Measurements from ENCODE around the gene LTA4H.

Gene LTA4H

GRCh38 chr12:96014943-96015599 lies 20.3 kb downstream of the LTA4H start:
- no peaks in the 10 kb centered on the region for H3F3A ChIP-seq (ENCODE audit: insufficient read depth, low read length)
- no peaks in the 10 kb centered on the region for H3K9me3 ChIP-seq (replicated peaks; ENCODE audit: insufficient read depth, low read length)
- no peaks in the 10 kb centered on the region for H3K79me2 ChIP-seq (ENCODE audit: low read length)
- H3K27ac ChIP-seq (ENCODE audit: low read length) = no peak overlapping the region
- no peak overlapping the region for H2AFZ ChIP-seq (ENCODE audit: low read length)
- H3K27me3 ChIP-seq (replicated peaks; ENCODE audit: insufficient read depth, low read length) = no peaks in the 10 kb centered on the region
- H3K4me3 ChIP-seq (ENCODE audit: low read length) = no peak overlapping the region
- H4K20me1 ChIP-seq (ENCODE audit: insufficient read depth, low read length) = no peaks in the 10 kb centered on the region
- no peak for DNase-seq
- no peaks in the 10 kb centered on the region for H3K9me2 ChIP-seq (replicated peaks; ENCODE audit: insufficient read depth, low read length)
- TF ChIP-seq, protein P1, sequence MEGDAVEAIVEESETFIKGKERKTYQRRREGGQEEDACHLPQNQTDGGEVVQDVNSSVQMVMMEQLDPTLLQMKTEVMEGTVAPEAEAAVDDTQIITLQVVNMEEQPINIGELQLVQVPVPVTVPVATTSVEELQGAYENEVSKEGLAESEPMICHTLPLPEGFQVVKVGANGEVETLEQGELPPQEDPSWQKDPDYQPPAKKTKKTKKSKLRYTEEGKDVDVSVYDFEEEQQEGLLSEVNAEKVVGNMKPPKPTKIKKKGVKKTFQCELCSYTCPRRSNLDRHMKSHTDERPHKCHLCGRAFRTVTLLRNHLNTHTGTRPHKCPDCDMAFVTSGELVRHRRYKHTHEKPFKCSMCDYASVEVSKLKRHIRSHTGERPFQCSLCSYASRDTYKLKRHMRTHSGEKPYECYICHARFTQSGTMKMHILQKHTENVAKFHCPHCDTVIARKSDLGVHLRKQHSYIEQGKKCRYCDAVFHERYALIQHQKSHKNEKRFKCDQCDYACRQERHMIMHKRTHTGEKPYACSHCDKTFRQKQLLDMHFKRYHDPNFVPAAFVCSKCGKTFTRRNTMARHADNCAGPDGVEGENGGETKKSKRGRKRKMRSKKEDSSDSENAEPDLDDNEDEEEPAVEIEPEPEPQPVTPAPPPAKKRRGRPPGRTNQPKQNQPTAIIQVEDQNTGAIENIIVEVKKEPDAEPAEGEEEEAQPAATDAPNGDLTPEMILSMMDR (IDR thresholded peaks at IDR 0.05; ENCODE audit: low read length) = no peak
- no peak for TF ChIP-seq EZH2 (optimal IDR thresholded peaks at IDR 0.05; ENCODE audit: low read depth, low read length)
- TF ChIP-seq EZH2phosphoT487 (IDR thresholded peaks at IDR 0.05; ENCODE audit: low read length) = no peak
- H3K9ac ChIP-seq (ENCODE audit: low read length) = no peak overlapping the region
- H3K36me3 ChIP-seq (replicated peaks; ENCODE audit: insufficient read depth, low read length) = no peaks in the 10 kb centered on the region
- H3K4me1 ChIP-seq (ENCODE audit: low read length) = peaks cover 3% of the 10 kb centered on the region; the same call in 1 of the 2 replicates
- no peak overlapping the region for H3K4me2 ChIP-seq (ENCODE audit: low read depth, low read length)

DNA sequence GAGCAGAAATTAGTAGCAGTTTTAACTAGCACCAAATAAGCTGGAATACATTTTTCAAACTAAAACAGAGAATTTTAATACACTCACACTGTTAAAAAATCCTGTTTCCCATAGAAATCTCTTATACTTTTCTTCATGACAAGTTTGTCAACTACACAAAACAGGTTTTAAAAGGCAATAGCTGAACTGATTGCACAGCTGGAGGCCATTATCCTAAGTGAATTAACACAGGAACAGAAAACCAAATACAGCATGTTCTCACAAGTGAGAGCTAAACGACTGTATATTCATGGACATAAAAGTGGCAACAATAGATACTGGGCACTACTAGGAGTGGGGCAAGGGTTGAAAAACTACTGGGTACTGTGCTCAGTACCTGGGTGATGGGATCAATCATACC lies 27.7 kb downstream of the LTA4H start:
- H3K9ac ChIP-seq (ENCODE audit: low read length) = no peak overlapping the region
- H3K4me2 ChIP-seq (ENCODE audit: low read depth, low read length) = no peak overlapping the region
- no peak for DNase-seq
- no peak overlapping the region for H3K4me3 ChIP-seq (ENCODE audit: low read length)
- TF ChIP-seq EZH2phosphoT487 (IDR thresholded peaks at IDR 0.05; ENCODE audit: low read length) (no peak), EZH2 (optimal IDR thresholded peaks at IDR 0.05; ENCODE audit: low read depth, low read length) (no peak)
- TF ChIP-seq, protein P1 (IDR thresholded peaks at IDR 0.05; ENCODE audit: low read length) = no peak
- H3K36me3 ChIP-seq (replicated peaks; ENCODE audit: insufficient read depth, low read length) = no peaks in the 10 kb centered on the region
- H3K79me2 ChIP-seq (ENCODE audit: low read length) = no peaks in the 10 kb centered on the region
- H3K27me3 ChIP-seq (replicated peaks; ENCODE audit: insufficient read depth, low read length) = no peaks in the 10 kb centered on the region
- H3F3A ChIP-seq (ENCODE audit: insufficient read depth, low read length) = no peaks in the 10 kb centered on the region
- H4K20me1 ChIP-seq (ENCODE audit: insufficient read depth, low read length) = no peaks in the 10 kb centered on the region
- H3K9me2 ChIP-seq (replicated peaks; ENCODE audit: insufficient read depth, low read length) = no peaks in the 10 kb centered on the region
- H3K4me1 ChIP-seq (ENCODE audit: low read length) = no peaks in the 10 kb centered on the region
- H3K27ac ChIP-seq (ENCODE audit: low read length) = no peak overlapping the region
- no peak overlapping the region for H2AFZ ChIP-seq (ENCODE audit: low read length)
- H3K9me3 ChIP-seq (replicated peaks; ENCODE audit: insufficient read depth, low read length) = no peaks in the 10 kb centered on the region

DNA sequence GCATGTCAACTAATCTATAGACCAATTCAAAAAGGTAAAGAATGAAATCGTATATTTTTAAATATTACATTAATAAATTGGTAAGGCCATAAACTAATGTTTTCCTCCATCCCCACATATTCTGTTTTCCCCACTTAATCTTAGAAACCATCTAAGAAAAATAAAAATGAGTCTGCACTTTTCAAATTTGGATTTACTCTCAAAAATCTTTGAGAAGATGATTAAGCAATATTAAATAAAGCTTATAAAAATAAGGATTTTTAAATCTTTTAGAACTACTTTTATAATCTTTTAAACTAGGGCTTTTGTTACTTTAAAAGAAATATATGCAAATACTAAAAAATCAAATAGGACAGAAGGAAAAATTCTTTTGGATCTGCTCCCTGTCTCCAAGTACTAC lies 28.7 kb downstream of the LTA4H start:
- no peak for DNase-seq
- TF ChIP-seq, protein P1 (IDR thresholded peaks at IDR 0.05; ENCODE audit: low read length) = no peak
- no peak for TF ChIP-seq EZH2phosphoT487 (IDR thresholded peaks at IDR 0.05; ENCODE audit: low read length)
- no peak for TF ChIP-seq EZH2 (optimal IDR thresholded peaks at IDR 0.05; ENCODE audit: low read depth, low read length)
- H3K36me3 ChIP-seq (replicated peaks; ENCODE audit: insufficient read depth, low read length) = no peaks in the 10 kb centered on the region
- H3K4me2 ChIP-seq (ENCODE audit: low read depth, low read length) = no peak overlapping the region
- H3K79me2 ChIP-seq (ENCODE audit: low read length) = no peaks in the 10 kb centered on the region
- H2AFZ ChIP-seq (ENCODE audit: low read length) = no peak overlapping the region
- no peak overlapping the region for H3K27ac ChIP-seq (ENCODE audit: low read length)
- H3F3A ChIP-seq (ENCODE audit: insufficient read depth, low read length) = no peaks in the 10 kb centered on the region
- no peaks in the 10 kb centered on the region for H3K9me2 ChIP-seq (replicated peaks; ENCODE audit: insufficient read depth, low read length)
- H3K4me3 ChIP-seq (ENCODE audit: low read length) = no peak overlapping the region
- H3K4me1 ChIP-seq (ENCODE audit: low read length) = no peaks in the 10 kb centered on the region
- H3K9ac ChIP-seq (ENCODE audit: low read length) = no peak overlapping the region
- no peaks in the 10 kb centered on the region for H3K27me3 ChIP-seq (replicated peaks; ENCODE audit: insufficient read depth, low read length)
- no peaks in the 10 kb centered on the region for H4K20me1 ChIP-seq (ENCODE audit: insufficient read depth, low read length)
- no peaks in the 10 kb centered on the region for H3K9me3 ChIP-seq (replicated peaks; ENCODE audit: insufficient read depth, low read length)

Data from MM.1S (cell line).